HCT116 (cell line): ENCODE results near the gene OOSP2. TPM values are rescaled to one million over a fixed set of nuclear protein-coding genes. Genes with fewer than 3 reads are reported as not detected.

Experiments used
- ATAC-seq: fragments of 200-7000 bp; cut with Tn5 transposase; 2 replicates; pipeline ENCODE4 v1.9.1; 2020; ENCODE audit warnings: mild to moderate bottlenecking, moderate library complexity
- BruUV-seq: library from RNA; stranded (reverse); fragments of 400-500 nt; replicated peaks from 2 replicates; lab custom pipeline; 2021; lab: Mats Ljungman, UMichigan
- CTCF ChIA-PET: fragments of 300-600 bp; sonication (Branson Sonifier 250); formaldehyde crosslinking; loops from one replicate; lab custom pipeline; 2021; ENCODE audit warnings: antibody characterized with exemption; lab: Charles Lee
- POLR2A ChIA-PET: fragments of 300-600, 350-600 bp; sonication (Branson Sonifier 250); formaldehyde crosslinking; loops from one replicate; lab custom pipeline; 2021; ENCODE audit warnings: antibody characterized with exemption; lab: Charles Lee
- RAD21 ChIA-PET, 2 experiments: fragments of 300-600 bp; sonication (Branson Sonifier 250); formaldehyde crosslinking; loops; one replicate each; lab custom pipeline; 2023; ENCODE audit warnings: low total read pairs in 2 of 2; ENCODE audit not compliant: uncharacterized antibody in 2 of 2, unreplicated experiment in 2 of 2, low non-redundant PET in 1 of 2; lab: Charles Lee
- DNase-seq: peaks from one replicate; pipeline ENCODE4 v3.0.0-alpha.2; 2010; ENCODE audit warnings: low read depth, low spot score
- H2AFZ ChIP-seq: fragments of 200-600 bp; shearing (Covaris generic), sonication (generic); 2 replicates; pipeline ENCODE4 v1.6.1; 2017; ENCODE audit warnings: low read depth, mixed run types, mixed read lengths, antibody characterized with exemption, low read length; ENCODE audit not compliant: poor library complexity, severe bottlenecking
- H3K27ac ChIP-seq: 2 replicates; pipeline ENCODE4 v1.5.1; 2012; ENCODE audit warnings: low read depth, low read length
- H3K27me3 ChIP-seq: fragments of 200-600 bp; sonication (generic); 2 replicates; pipeline ENCODE4 v1.6.1; 2016; ENCODE audit warnings: mixed run types, low read length, mixed read lengths; ENCODE audit not compliant: insufficient read depth
- H3K36me3 ChIP-seq, 2 experiments: fragments of 200-500 bp in 1 of 2; fragments of 200-600 bp in 1 of 2; sonication (Bioruptor generic) in 1 of 2; sonication (generic) in 1 of 2; 2 replicates each; pipeline versions ENCODE4 v1.5.1 to v1.6.1; 2014 to 2016; ENCODE audit warnings: low read length in 2 of 2, inconsistent platforms in 1 of 2, mixed read lengths in 1 of 2, mixed run types in 1 of 2; ENCODE audit not compliant: insufficient read depth in 2 of 2, control insufficient read depth in 1 of 2
- H3K4me1 ChIP-seq, 2 experiments: fragments of 200-600 bp in 1 of 2; sonication (generic) in 1 of 2; 2 replicates each; pipeline versions ENCODE4 v1.5.1 to v1.6.1; 2012 to 2017; ENCODE audit warnings: low read length in 2 of 2, inconsistent platforms in 1 of 2, mild to moderate bottlenecking in 1 of 2, mixed read lengths in 1 of 2, mixed run types in 1 of 2, moderate library complexity in 1 of 2; ENCODE audit not compliant: insufficient read depth in 2 of 2, control insufficient read depth in 1 of 2
- H3K4me2 ChIP-seq: fragments of 200-600 bp; sonication (generic); 2 replicates; pipeline ENCODE4 v1.6.1; 2017; ENCODE audit warnings: mixed run types, low read length, mixed read lengths
- H3K4me3 ChIP-seq, 2 experiments: fragments of 200-600 bp in 1 of 2; sonication (generic) in 1 of 2; replicated peaks in 1 of 2; 2 replicates each; pipeline ENCODE4 v1.5.1; 2011 to 2016; ENCODE audit warnings: low read length in 2 of 2, control low read depth in 1 of 2, low read depth in 1 of 2, mild to moderate bottlenecking in 1 of 2, mixed read lengths in 1 of 2, mixed run types in 1 of 2
- H3K79me2 ChIP-seq: fragments of 200-600 bp; sonication (generic); 2 replicates; pipeline ENCODE4 v1.6.1; 2017; ENCODE audit warnings: mild to moderate bottlenecking, mixed run types, low read length, moderate library complexity, mixed read lengths; ENCODE audit not compliant: insufficient read depth
- H3K9ac ChIP-seq: fragments of 200-600 bp; sonication (generic); 2 replicates; pipeline ENCODE4 v1.6.1; 2016; ENCODE audit warnings: low read length, mixed read lengths
- H3K9me2 ChIP-seq: fragments of 200-600 bp; sonication (generic), shearing (Covaris generic); 2 replicates; pipeline ENCODE4 v1.6.1; 2017; ENCODE audit warnings: mixed run types, mild to moderate bottlenecking, moderate library complexity; ENCODE audit not compliant: insufficient read depth
- H3K9me3 ChIP-seq, 2 experiments: fragments of 200-500 bp in 1 of 2; fragments of 200-600 bp in 1 of 2; sonication (Bioruptor generic) in 1 of 2; sonication (generic) in 1 of 2; 2 replicates each; pipeline ENCODE4 v1.6.1; 2014 to 2017; ENCODE audit warnings: low read length in 2 of 2, mixed read lengths in 2 of 2, inconsistent platforms in 1 of 2, low read depth in 1 of 2, mild to moderate bottlenecking in 1 of 2, mixed run types in 1 of 2, moderate library complexity in 1 of 2; ENCODE audit not compliant: control insufficient read depth in 1 of 2, insufficient read depth in 1 of 2
- H4K20me1 ChIP-seq: fragments of 200-600 bp; sonication (generic), shearing (Covaris generic); 2 replicates; pipeline ENCODE4 v1.6.1; 2017; ENCODE audit warnings: mixed run types, mild to moderate bottlenecking, moderate library complexity; ENCODE audit not compliant: insufficient read depth
- CBX3 ChIP-seq: IDR thresholded peaks from 2 replicates; pipeline ENCODE4 v1.6.1; 2012; ENCODE audit warnings: low read depth
- CEBPB ChIP-seq: IDR thresholded peaks from 2 replicates; pipeline ENCODE4 v1.6.1; 2012; ENCODE audit warnings: low read depth
- CTCF ChIP-seq, 3 experiments: fragments of 200-600 bp in 1 of 3; sonication (generic) in 1 of 3; IDR thresholded peaks in 2 of 3; conservative IDR thresholded peaks in 1 of 3; 2 replicates each; pipeline ENCODE4 v1.5.1; 2012 to 2017; ENCODE audit warnings: low read depth in 2 of 3, low read length in 2 of 3, antibody characterized with exemption in 1 of 3, borderline replicate concordance in 1 of 3, control low read depth in 1 of 3, mild to moderate bottlenecking in 1 of 3, mixed read lengths in 1 of 3, mixed run types in 1 of 3, moderate library complexity in 1 of 3; ENCODE audit not compliant: insufficient read depth in 1 of 3
- ELF1 ChIP-seq: IDR thresholded peaks from 2 replicates; pipeline ENCODE4 v1.6.1; 2012; ENCODE audit warnings: low read depth, borderline replicate concordance
- EZH2 ChIP-seq: fragments of 200-600 bp; sonication (generic); IDR thresholded peaks from 2 replicates; pipeline ENCODE4 v1.6.1; 2017; ENCODE audit warnings: antibody characterized with exemption, mixed run types
- EZH2phosphoT487 ChIP-seq: fragments of 200-600 bp; IDR thresholded peaks from 2 replicates; pipeline ENCODE4 v1.6.1; 2018; ENCODE audit warnings: antibody characterized with exemption, borderline replicate concordance
- JUND ChIP-seq: IDR thresholded peaks from 2 replicates; pipeline ENCODE4 v1.6.1; 2012
- POLR2A ChIP-seq: IDR thresholded peaks from 2 replicates; pipeline ENCODE4 v1.7.0; 2011; ENCODE audit warnings: borderline replicate concordance; ENCODE audit not compliant: insufficient read depth, insufficient read length; ENCODE audit errors: extremely low read depth
- RAD21 ChIP-seq: IDR thresholded peaks from 2 replicates; pipeline ENCODE4 v1.6.1; 2012; ENCODE audit warnings: low read depth, mild to moderate bottlenecking
- SP1 ChIP-seq: IDR thresholded peaks from 2 replicates; pipeline ENCODE4 v1.6.1; 2012; ENCODE audit warnings: low read depth
- TCF7L2 ChIP-seq: IDR thresholded peaks from 2 replicates; pipeline ENCODE4 v1.7.0; 2011; ENCODE audit warnings: borderline replicate concordance, inconsistent platforms; ENCODE audit not compliant: insufficient read depth, insufficient read length; ENCODE audit errors: extremely low read depth
- ZBTB33 ChIP-seq: IDR thresholded peaks from 2 replicates; pipeline ENCODE4 v1.6.1; 2011; ENCODE audit warnings: mild to moderate bottlenecking, low read length, moderate library complexity; ENCODE audit not compliant: insufficient replicate concordance; ENCODE audit errors: extremely low read depth
- intact Hi-C: fragments of 100-400 bp; cut with micrococcal nuclease; formaldehyde crosslinking; loops from 2 replicates; pipeline ENCODE4 v1.10.0; 2022
- total RNA-seq: library from RNA; stranded (reverse); gene quantifications from one replicate; pipeline ENCODE4 v1.2.1, GENCODE V29; 2021; ENCODE audit not compliant: unreplicated experiment

Gene OOSP2
- total RNA-seq, 1 experiment from 2014 or later = not detected

- no peak for ATAC-seq
- H3K79me2 ChIP-seq = no peaks in the 10 kb centered on the region
Observed at GRCh38 chr11:60078745-60079144, 38.5 kb downstream of the OOSP2 start.

GRCh38 chr11:60080535-60080934 lies 40.3 kb downstream of the OOSP2 start:
- no peak for TF ChIP-seq TCF7L2
- TF ChIP-seq CBX3 = no peak
- no peak for TF ChIP-seq ELF1
- TF ChIP-seq JUND = no peak
- no peak for TF ChIP-seq ZBTB33
- no peak for TF ChIP-seq CTCF (IDR thresholded peaks at IDR 0.05 in 2 of 3, conservative IDR thresholded peaks at IDR 0.05 in 1 of 3; ENCODE audit: borderline replicate concordance in 1 of 3, insufficient read depth in 1 of 3, low read depth in 2 of 3, low read length in 2 of 3)
- TF ChIP-seq SP1 = no peak
- no peak for TF ChIP-seq CEBPB
- TF ChIP-seq, all 23 proteins: peak for 0
- H3K79me2 ChIP-seq = no peaks in the 10 kb centered on the region
- no peaks in the 10 kb centered on the region for H3K27me3 ChIP-seq
- H3K4me2 ChIP-seq = no peak overlapping the region
- ATAC-seq (no peak), DNase-seq (no peak)
- ChIA-PET RAD21 (no interaction called here), CTCF (no interaction called here), POLR2A (no interaction called here)
- H4K20me1 ChIP-seq = no peaks in the 10 kb centered on the region
- no peaks in the 10 kb centered on the region for H3K9me3 ChIP-seq
- no peaks in the 10 kb centered on the region for H3K9me2 ChIP-seq
- H3K36me3 ChIP-seq = no peaks in the 10 kb centered on the region
- no peak overlapping the region for H3K27ac ChIP-seq
- no peak overlapping the region for H3K9ac ChIP-seq
- no peak overlapping the region for H3K4me3 ChIP-seq
- no peak overlapping the region for H2AFZ ChIP-seq
- intact Hi-C loops = no loop called here
- no TSS peak for BruUV-seq
- no peaks in the 10 kb centered on the region for H3K4me1 ChIP-seq

More at GRCh38 chr11:60078745-60079144, 38.5 kb downstream of the OOSP2 start:
- intact Hi-C loops = no loop called here
- Histone ChIP-seq H3K4me3 (no peak overlapping the region), H3K9ac (no peak overlapping the region), H3K4me2 (no peak overlapping the region), H4K20me1 (no peaks in the 10 kb centered on the region), H3K4me1 (no peaks in the 10 kb centered on the region), H3K36me3 (no peaks in the 10 kb centered on the region), H3K27me3 (no peaks in the 10 kb centered on the region), H3K9me3 (no peaks in the 10 kb centered on the region), H3K27ac (no peak overlapping the region), H2AFZ (no peak overlapping the region), H3K9me2 (no peaks in the 10 kb centered on the region)
- ChIA-PET CTCF (no interaction called here), RAD21 (no interaction called here), POLR2A (no interaction called here)
- BruUV-seq = no TSS peak
- TF ChIP-seq RAD21 (no peak), EZH2phosphoT487 (no peak), SP1 (no peak), POLR2A (no peak), CEBPB (no peak), EZH2 (no peak)
- DNase-seq = no peak
